Measurements from ENCODE around the gene CA5A.
A peak's percentile ranks its signal among the peaks of the same experiment; 100 is the strongest.

GRCh38 chr16:87950765-87951551, 14.6 kb upstream of the CA5A start, which contains the start of gene BANP:
- TF ChIP-seq CTCF (IDR thresholded peaks at IDR 0.05) (peak in 11 of 12 donors; percentile 22 to 60 (median 49)), POLR2A (IDR thresholded peaks at IDR 0.05) (peak in 1 of 2 donors; percentile 73)

All from heart left ventricle (tissue), 13 donors.